DND-41 (cell line): Measurements from ENCODE around the gene SLC36A2.

Experiments
- EZH2 ChIP-seq: IDR thresholded peaks from 3 replicates; pipeline ENCODE4 v1.6.1; 2012; ENCODE audit warnings: borderline replicate concordance, low read depth, mild to moderate bottlenecking, moderate library complexity, low read length, inconsistent platforms; ENCODE audit not compliant: severe bottlenecking
- TF ChIP-seq, protein P1 (sequence below): IDR thresholded peaks from 2 replicates; pipeline ENCODE4 v1.5.1; 2012; ENCODE audit warnings: borderline replicate concordance, low read length, moderate library complexity, mild to moderate bottlenecking; ENCODE audit not compliant: poor library complexity, severe bottlenecking; ENCODE audit errors: extremely low read depth

DNA sequence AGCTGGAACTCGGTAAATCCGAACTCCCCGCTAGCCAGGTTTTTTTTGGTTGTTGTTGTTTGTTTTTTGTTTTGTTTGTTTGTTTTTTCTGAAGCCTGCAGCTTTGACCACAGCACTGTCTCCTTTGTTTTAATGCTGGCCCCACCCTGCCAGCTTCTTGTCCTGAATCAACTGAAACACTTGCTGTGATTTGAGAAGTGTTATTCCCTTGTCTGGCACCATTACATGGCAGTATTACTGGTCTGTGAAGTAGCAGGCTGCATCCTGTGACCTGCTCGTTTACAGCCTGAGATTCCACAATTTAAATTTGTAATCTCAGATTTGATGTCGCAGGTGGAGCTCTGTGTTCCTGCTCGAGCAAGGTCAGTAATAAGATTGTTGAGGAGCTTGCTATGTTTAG, 1.4 kb upstream of the SLC36A2 start:
- TF ChIP-seq, protein P1, sequence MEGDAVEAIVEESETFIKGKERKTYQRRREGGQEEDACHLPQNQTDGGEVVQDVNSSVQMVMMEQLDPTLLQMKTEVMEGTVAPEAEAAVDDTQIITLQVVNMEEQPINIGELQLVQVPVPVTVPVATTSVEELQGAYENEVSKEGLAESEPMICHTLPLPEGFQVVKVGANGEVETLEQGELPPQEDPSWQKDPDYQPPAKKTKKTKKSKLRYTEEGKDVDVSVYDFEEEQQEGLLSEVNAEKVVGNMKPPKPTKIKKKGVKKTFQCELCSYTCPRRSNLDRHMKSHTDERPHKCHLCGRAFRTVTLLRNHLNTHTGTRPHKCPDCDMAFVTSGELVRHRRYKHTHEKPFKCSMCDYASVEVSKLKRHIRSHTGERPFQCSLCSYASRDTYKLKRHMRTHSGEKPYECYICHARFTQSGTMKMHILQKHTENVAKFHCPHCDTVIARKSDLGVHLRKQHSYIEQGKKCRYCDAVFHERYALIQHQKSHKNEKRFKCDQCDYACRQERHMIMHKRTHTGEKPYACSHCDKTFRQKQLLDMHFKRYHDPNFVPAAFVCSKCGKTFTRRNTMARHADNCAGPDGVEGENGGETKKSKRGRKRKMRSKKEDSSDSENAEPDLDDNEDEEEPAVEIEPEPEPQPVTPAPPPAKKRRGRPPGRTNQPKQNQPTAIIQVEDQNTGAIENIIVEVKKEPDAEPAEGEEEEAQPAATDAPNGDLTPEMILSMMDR: no peak
- no peak for TF ChIP-seq EZH2
